NCI-H1694 (cell line): ENCODE measurements around the gene STPG1.

ENCODE experiments used
- DNase-seq: peaks from one replicate; lab custom pipeline; 2025; lab: John Stamatoyannopoulos, UW

Gene STPG1

DNA sequence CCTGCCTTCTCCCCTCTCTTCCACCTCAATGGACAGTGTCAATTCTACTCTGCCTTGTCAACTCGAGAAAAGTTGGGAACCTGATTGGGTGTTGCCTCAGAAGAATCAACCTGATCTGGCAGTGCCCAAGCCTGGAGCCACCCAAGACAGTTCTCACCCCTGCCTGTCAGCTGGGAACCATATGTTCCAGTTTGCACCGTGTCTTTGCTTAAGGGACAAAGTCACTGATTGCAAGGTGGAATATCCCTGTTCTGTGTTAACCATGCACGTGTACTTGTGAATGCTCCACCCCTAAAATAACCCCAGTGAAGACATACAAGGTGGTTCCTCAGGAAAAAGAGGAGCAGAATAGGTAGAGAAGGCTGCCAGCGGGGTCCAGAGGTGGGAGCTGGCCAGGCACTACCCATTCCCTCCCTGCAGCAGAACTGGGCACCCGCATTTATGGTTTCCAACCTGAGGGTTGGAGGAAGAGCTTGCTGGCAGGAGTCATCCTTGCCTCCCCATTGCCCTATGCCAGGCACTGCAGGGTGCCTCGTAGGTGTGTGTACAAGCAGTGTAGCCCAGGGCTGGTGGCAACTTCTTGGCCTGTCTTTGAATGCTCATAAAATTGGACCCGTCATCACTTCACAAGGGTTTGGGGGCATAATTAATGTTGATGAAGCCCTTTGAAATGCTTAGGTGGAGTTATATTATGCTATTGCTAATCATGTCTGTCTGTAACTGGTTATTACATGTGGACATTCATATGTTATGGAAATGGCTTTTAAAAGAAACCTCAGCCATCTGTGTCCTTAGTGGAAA, 13.4 kb upstream of the STPG1 start:
- no peak for DNase-seq

- no peak for DNase-seq
These were observed 12.3 kb upstream of the STPG1 start for GRCh38 chr1:24425922-24426321.

- no peak for DNase-seq
These were observed 11.9 kb upstream of the STPG1 start for GRCh38 chr1:24425441-24425840.

DNA sequence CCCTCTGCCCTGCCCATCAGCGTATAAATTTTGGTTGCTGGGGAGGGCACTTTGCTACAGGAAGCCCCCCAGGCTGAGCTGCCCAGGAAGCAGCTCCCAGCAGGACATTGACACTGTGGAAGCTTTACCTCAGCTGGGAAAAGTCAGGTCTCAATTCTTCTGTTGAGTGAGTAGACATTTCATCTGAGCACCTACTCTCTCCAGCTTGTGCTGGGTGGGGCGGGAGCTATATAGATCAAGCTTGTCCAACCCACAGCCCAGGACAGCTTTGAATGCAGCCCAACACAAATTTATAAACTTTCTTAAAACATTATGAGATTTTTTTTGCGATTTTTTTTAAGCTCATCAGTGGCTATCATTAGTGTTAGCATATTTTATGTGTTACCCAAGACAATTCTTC, 11.4 kb upstream of the STPG1 start:
- DNase-seq, result no peak

GRCh38 chr1:24424207-24424606, 10.6 kb upstream of the STPG1 start:
- no peak for DNase-seq

DNA sequence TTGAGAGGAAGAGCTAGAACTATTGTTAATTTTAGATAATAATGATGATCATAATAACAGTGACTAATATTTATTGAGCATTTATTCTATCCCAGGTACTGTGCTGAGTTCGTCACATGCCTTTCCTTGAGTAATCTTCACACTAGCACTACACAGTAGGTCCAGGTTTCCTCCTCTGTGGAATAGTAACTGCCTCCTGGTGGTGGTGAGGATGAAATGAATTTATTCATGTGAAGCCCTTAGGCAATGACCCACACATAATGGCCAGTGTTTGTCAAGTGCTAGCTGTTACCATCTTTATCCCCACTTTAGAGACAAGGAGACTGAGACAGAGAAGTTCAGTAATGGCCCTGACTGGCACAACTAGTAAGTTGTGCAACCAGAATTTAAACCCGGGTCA, 7.9 kb upstream of the STPG1 start:
- no peak for DNase-seq

DNA sequence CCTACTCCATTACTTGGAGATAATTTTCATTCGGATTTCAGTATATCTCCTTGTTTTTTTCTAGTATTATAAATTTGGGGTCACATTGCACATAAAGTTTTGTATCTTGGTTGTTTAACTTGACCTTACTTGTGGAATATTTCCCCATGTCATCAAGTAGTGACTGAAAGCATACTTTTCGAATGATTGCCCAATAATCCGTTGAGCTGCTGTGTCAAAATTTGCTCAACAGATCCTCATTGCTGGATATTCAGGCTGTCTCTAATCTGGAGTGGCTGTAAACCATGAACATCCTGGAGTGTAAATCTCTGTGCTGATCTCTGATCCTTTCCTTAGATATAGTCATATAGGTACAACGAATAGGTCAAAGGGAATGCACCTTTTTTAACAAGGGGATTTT, 7.0 kb upstream of the STPG1 start:
- DNase-seq, result no peak

DNA sequence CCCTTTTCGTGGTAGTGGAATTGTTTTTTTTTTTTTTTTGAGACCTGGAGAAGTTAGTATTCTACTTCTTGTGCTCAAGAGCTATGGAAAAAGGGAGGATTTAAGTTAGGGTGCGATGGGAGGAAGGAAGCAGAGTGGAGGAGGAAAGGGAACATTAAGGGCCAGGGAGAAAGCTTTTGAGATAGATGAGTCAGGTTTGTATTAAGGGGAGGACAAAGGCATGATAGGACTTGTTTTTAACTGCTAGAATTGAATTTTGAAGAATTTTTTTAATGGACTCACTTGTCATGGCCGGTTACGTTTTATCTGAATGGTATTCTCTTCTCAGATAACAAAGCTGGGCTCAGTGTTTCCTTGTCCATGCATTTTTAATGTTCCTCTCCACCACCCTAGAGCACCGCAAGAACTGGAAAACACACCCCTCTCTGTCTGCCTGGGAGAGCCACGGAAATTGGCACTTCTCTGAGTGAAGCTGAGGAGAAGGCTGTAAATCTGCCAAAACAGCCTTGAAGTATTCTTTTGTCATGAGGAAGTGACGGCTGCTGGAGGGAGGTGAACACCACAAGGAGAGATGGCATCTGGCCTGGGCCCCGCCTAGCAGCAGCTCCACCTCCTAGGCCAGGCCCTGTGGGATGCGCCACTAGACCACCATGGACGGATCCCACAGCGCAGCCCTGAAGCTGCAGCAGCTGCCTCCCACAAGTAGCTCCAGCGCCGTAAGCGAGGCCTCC, 5.5 kb upstream of the STPG1 start:
- DNase-seq, result no peak

GRCh38 chr1:24417681-24418080, 4.1 kb upstream of the STPG1 start:
- no peak for DNase-seq

DNA sequence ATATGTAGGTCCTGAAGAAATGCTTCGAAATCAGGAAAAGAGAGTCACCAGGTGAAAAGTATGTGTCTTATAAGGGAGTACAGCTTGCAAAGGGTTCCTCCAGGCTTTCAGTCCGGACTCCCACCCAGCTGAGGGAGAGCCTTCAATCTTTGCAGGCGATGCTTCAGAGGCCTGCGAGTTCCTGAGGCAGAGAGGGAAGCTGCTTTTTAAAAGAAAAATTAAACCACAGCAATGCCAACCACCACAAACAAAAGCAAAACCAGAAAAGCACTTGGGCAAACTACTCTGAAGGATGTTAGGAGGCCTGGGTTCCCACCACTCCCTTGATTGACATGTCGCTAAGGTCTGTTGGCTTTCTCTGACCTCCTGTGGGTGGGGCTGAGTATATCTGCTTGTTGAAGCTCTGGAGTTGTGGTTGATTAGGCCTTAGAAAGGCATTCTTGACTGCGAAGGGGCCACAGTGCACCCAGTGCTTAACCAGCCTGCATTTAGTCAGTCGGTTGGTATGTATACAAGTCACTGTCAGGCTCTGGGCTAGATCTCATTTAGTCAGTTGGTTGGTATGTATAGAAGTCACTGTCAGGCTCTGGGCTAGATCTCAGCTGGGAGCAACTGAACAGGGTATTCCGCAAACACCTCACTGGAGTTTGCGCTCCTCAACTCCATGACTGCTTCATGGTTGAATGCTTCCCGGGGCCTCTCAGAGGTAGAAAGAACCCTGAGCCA, 3.2 kb upstream of the STPG1 start:
- no peak for DNase-seq

GRCh38 chr1:24415910-24416665, 2.5 kb upstream of the STPG1 start:
- no peak for DNase-seq

DNA sequence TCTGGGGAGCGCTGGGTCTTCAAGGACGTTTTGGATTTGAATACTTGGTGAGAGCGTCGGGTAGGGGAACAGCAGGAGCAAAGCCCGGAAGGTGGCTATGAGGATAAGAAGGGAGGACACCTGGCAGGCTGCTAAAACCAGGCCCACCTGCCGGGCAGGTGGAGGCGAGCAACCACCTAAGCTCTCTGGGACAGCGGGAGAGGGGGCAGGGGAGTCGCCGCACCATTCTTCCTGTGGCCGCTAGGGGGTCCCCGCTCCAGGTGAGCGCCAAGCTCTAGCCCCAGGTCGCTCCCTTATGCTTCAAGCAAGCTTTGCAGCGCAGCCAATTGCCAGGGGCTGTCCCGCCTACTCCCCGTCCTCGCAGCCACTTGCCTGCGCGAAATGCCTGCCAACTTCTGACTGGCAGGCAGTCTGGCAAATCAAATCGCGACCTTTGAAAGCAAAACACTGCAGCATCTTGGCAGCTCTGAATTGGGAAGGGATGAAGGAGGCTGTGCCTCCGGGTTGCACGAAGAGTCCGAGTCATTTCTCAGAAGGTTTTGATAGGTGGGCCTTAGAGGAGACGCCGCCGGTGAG, 1.8 kb upstream of the STPG1 start, which contains the start of gene NIPAL3:
Gene NIPAL3 (plus strand): TSS at position 469 of the 576 bp plus-strand sequence. CDS start 3,746 bp downstream, outside the sequence.
- DNase-seq, result peak; percentile 94

DNA sequence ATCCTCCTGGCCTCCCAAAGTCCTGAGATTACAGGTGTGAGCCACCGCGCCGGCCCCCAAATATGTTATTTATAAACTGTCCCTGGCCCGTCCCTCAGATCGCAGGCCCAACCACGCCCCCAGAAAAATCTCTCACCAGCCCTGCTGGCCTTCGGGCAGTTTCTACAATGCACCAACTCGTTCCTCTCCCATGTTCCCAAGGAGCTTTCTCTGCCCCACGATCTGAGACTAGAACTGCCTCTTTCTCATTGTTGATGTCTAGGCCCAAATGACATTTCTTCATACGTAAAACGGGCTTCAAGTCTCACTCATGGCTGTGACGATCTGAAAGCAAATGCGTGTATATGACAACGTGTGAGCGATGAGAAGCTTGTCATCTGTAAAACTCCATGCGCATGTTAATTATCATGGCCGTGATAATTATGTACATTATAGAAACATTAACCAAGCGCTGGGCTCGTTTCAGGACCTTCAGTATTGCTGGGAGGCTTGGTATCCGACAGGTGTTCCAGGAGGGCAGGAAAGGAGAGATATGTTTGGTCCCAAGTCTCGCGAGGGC, 1.3 kb upstream of the STPG1 start:
- DNase-seq, result no peak

DNA sequence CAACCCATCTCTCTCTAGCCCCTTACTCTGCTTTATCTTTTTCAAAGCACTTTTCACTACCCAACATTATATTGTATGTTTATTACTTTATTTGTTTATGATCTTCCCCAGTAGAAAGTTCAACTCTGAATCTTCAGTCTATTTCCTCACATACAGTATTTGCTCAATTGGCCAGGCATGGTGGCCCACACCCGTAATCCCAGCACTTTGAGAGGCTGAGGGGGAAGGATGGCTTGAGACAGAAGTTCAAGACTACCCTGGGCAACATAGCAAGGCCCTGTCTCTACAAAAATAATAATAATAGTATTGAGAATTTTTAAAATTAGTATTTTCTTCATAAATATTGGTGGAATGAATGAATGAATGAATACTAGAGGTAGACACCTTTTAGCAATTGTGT, 1.2 kb downstream of the STPG1 start:
- DNase-seq, result no peak

DNA sequence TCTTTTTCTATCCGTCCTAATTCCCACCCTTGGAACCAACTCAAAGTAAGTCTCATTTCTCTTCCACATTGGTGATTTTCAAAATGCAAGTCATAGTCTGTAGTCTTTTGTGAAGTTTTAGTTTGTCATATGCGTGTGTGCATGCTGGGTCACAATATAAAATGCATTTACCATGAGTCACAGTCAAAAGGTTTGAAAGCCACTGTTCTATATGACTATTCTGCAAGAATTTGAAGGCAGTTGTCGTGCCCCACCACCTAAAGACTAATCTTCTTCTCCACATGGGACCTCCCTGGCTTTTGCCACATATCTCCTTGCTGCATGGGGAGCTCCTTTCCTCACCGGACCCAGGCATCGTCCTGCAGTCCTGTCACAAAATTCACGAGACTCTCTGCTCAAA, 1.6 kb downstream of the STPG1 start:
- no peak for DNase-seq

DNA sequence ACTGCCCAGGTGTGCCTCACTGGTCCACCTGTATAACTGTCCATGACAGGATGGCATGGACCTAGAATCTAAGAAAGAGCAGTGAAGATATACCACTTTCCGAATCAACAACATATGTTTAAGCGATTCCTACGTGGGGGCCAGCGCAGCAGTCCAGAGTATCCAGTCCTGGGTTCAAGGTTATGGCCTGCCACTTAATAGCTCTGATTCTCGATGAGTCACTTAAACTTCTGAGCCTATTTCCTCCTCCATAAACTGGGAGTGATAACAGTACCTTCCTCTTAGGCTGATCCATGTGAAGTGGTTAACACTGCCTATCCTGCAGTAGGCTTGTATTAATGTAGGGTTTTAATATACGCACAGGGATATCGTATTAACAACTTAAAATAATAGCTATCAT, 2.8 kb downstream of the STPG1 start:
- DNase-seq, result no peak

DNA sequence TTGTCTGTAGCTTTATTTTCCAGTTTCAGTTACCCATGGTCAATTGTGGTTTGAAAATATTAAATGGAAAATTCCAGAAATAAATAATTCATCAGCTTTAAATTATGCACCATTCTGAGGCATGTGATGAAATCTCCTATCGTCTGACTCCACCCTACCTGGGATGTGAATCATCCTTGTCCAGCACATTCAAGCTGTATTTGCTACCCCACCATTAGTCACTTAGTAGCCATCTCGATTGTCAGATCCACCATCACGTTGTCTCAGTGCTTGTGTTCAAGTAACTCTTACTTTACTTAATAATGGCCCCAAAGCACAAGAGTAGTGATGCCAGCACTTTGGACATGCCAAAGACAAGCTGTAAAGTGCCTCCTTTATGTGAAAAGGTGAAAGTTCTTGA, 4.0 kb downstream of the STPG1 start:
- DNase-seq, result no peak

GRCh38 chr1:24406788-24407187, 6.8 kb downstream of the STPG1 start:
- no peak for DNase-seq

DNA sequence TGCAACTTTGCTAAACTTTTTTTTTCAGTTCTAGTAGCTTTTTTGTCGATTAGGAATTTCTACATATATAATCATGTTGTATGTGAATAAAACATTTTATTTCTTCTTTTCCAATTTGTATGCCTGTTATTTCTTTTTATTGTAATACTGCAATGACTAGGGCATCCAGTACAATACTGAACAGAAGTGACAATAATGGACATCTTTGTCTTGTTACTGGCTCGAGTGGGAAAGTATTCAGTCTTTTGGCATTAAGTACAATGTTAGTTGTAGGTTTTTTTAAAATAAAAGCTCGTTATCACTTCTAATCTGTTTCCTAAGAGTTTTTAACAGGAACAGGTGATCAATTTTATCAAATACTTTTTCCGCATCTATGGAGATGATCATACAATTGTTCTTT, 9.8 kb downstream of the STPG1 start:
- DNase-seq, result no peak

DNA sequence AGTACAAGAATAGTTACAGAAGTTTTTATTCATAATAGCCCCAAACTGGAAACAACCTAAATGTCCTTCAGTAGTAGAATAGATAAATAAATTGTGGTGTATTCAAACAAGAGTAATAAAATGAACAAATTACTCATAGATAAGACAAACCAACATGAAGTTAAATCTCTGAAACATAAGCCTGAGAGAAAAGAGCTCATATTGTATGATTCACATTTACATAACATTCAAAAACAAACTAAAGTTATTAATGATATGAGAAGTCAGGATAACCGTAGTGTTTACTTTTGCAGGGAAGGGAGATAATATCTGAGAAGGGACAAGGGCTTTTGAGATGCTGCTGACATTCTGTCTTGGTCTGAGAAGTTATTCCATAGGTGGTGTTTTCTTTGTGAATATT, 13.5 kb downstream of the STPG1 start:
- no peak for DNase-seq

GRCh38 chr1:24393892-24394291, 19.7 kb downstream of the STPG1 start:
- no peak for DNase-seq
